OCI-M2 (cell line): Measurements from ENCODE around the gene ERI3.

Source experiments
- DNase-seq: peaks from one replicate; lab custom pipeline; 2025; ENCODE audit not compliant: unreplicated experiment; lab: John Stamatoyannopoulos, UW

ERI3 gene

GRCh38 chr1:44239961-44240371 is 115.1 kb downstream of the ERI3 start:
- DNase-seq, result no peak

- DNase-seq, result no peak
Measured at GRCh38 chr1:44239331-44239960, 115.6 kb downstream of the ERI3 start.

- DNase-seq, result no peak
Measured at GRCh38 chr1:44238660-44239059, 116.4 kb downstream of the ERI3 start.

- no peak for DNase-seq
Measured at GRCh38 chr1:44237721-44238457, 117.2 kb downstream of the ERI3 start.

GRCh38 chr1:44236490-44237272 is 118.4 kb downstream of the ERI3 start:
- no peak for DNase-seq

GRCh38 chr1:44235808-44236207 is 119.2 kb downstream of the ERI3 start:
- no peak for DNase-seq

GRCh38 chr1:44233593-44233992 is 121.5 kb downstream of the ERI3 start:
- DNase-seq, result no peak

GRCh38 chr1:44230796-44231195 is 124.3 kb downstream of the ERI3 start:
- no peak for DNase-seq

- no peak for DNase-seq
Measured at GRCh38 chr1:44229435-44230167, 125.5 kb downstream of the ERI3 start.

- DNase-seq, result no peak
Measured at GRCh38 chr1:44228218-44228617, 126.8 kb downstream of the ERI3 start.

- no peak for DNase-seq
Measured at GRCh38 chr1:44227211-44227610, 127.8 kb downstream of the ERI3 start.

- DNase-seq, result no peak
Measured at GRCh38 chr1:44225761-44226160, 129.3 kb downstream of the ERI3 start.

GRCh38 chr1:44223187-44223610 is 131.9 kb downstream of the ERI3 start:
- no peak for DNase-seq

- no peak for DNase-seq
Measured at GRCh38 chr1:44222397-44223186, 132.5 kb downstream of the ERI3 start.

- DNase-seq, result no peak
Measured at GRCh38 chr1:44221769-44222168, 133.3 kb downstream of the ERI3 start.

GRCh38 chr1:44220755-44221154 is 134.3 kb downstream of the ERI3 start:
- DNase-seq, result no peak

GRCh38 chr1:44220001-44220751 is 134.9 kb downstream of the ERI3 start:
- DNase-seq, result no peak

- DNase-seq, result no peak
Measured at GRCh38 chr1:44219301-44219626, 135.8 kb downstream of the ERI3 start.

GRCh38 chr1:44218503-44219300 is 136.4 kb downstream of the ERI3 start:
- no peak for DNase-seq
